RWPE2 (cell line): ENCODE results near the gene ABI1.
A peak's percentile ranks its signal among the peaks of the same experiment; 100 is the strongest.
"Not testable (repeated sequence)": the region's sequence is repeated elsewhere in the genome, so short reads cannot be mapped to it uniquely, and the experiment has no call there.

Source experiments
- ATAC-seq: fragments of 200-7000 bp; cut with Tn5 transposase; 3 replicates; pipeline ENCODE4 v1.9.1; 2021; ENCODE audit warnings: low read depth
- DNase-seq: peaks from one replicate; pipeline ENCODE4 v3.0.0-alpha.2; 2020; ENCODE audit warnings: low spot score
- H3K27ac ChIP-seq: fragments of 450-650 bp; 2 replicates; pipeline ENCODE4 v1.5.1; 2017; ENCODE audit warnings: mild to moderate bottlenecking; ENCODE audit not compliant: poor library complexity, severe bottlenecking
- H3K27me3 ChIP-seq: fragments of 250-450 bp; sonication (Bioruptor Pico); 2 replicates; pipeline ENCODE4 v1.5.1; 2021; ENCODE audit warnings: mild to moderate bottlenecking, moderate library complexity; ENCODE audit not compliant: insufficient read depth, poor library complexity, severe bottlenecking
- H3K36me3 ChIP-seq: fragments of 250-450 bp; sonication (Bioruptor Pico); 2 replicates; pipeline ENCODE4 v1.5.1; 2020; ENCODE audit warnings: low read depth, mild to moderate bottlenecking, moderate library complexity
- H3K4me1 ChIP-seq: fragments of 250-450 bp; sonication (Bioruptor Pico); 2 replicates; pipeline ENCODE4 v1.5.1; 2021; ENCODE audit warnings: mild to moderate bottlenecking, moderate library complexity; ENCODE audit not compliant: insufficient read depth, poor library complexity, severe bottlenecking
- H3K4me3 ChIP-seq: fragments of 250-450 bp; sonication (Bioruptor Pico); 2 replicates; pipeline ENCODE4 v1.5.1; 2021; ENCODE audit warnings: mild to moderate bottlenecking, moderate library complexity; ENCODE audit not compliant: severe bottlenecking
- H3K9me3 ChIP-seq: fragments of 250-450 bp; sonication (Bioruptor Pico); 2 replicates; pipeline ENCODE4 v1.5.1; 2021; ENCODE audit warnings: mild to moderate bottlenecking, moderate library complexity; ENCODE audit not compliant: severe bottlenecking
- CTCF ChIP-seq: fragments of 450-650 bp; IDR thresholded peaks from one replicate; pipeline ENCODE4 v1.5.1; 2017; ENCODE audit warnings: mild to moderate bottlenecking, moderate library complexity; ENCODE audit not compliant: poor library complexity, severe bottlenecking

ABI1 gene

GRCh38 chr10:26859241-26860101 lies 1.3 kb downstream of the ABI1 start:
- Histone ChIP-seq H3K27me3 (no peaks in the 10 kb centered on the region), H3K9me3 (no peaks in the 10 kb centered on the region), H3K27ac (peak overlapping the region; percentile 87), H3K4me1 (peaks cover 19% of the 10 kb centered on the region), H3K36me3 (no peaks in the 10 kb centered on the region), H3K4me3 (peak overlapping the region; percentile 95)
- no peak for DNase-seq
- ATAC-seq, result no peak
- no peak for TF ChIP-seq CTCF

DNA sequence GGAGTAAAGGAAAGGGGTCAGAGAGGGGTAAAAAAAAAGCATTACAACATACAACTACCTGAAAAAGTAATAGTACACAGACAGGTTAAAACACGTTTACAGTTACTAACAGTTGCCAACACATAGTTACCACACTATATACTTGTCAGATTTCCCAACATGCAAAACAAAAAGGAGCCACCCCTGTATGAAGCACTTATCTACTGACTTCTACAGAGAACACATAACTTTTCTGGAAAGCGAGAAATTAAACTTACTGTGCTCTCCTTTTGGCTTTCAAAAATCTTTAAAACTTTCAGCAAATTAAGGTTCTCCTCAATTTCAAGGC lies 2.1 kb downstream of the ABI1 start:
- peak overlapping the region; percentile 87 for H3K27ac ChIP-seq
- peak overlapping the region; percentile 95 for H3K4me3 ChIP-seq
- peak; percentile 22 for ATAC-seq
- H3K4me1 ChIP-seq, result peaks cover 21% of the 10 kb centered on the region
- no peak for DNase-seq
- no peak for TF ChIP-seq CTCF
- no peaks in the 10 kb centered on the region for H3K36me3 ChIP-seq
- no peaks in the 10 kb centered on the region for H3K27me3 ChIP-seq
- no peaks in the 10 kb centered on the region for H3K9me3 ChIP-seq

GRCh38 chr10:26857991-26858706 lies 2.6 kb downstream of the ABI1 start:
- no peak for ATAC-seq
- Histone ChIP-seq H3K4me1 (peaks cover 21% of the 10 kb centered on the region), H3K9me3 (no peaks in the 10 kb centered on the region), H3K27me3 (no peaks in the 10 kb centered on the region), H3K27ac (peak overlapping the region; percentile 87), H3K36me3 (no peaks in the 10 kb centered on the region), H3K4me3 (no peak overlapping the region)
- peak; percentile 19 for TF ChIP-seq CTCF
- no peak for DNase-seq

DNA sequence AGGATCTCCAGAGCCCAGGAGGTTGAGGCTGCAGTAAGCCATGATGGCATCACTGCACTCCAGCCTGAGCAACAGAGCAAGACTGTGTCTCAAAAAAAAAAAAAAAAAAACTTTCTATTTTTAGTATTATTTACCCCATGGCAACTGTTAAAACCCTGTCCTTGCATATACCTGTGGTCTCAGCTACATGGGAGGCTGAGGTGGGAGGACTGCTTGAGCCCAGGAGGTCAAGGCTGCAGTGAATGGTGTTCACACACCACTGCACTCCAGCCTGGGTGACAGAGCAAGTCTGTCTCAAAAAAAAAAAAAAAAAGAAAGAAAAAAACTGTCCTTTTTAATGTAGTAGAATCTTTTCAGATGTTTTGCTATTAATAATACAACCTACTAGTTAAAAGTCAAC lies 3.2 kb downstream of the ABI1 start:
- H3K4me3 ChIP-seq, ATAC-seq, H3K9me3 ChIP-seq, H3K36me3 ChIP-seq, DNase-seq, H3K27me3 ChIP-seq: not testable (repeated sequence)
- peak overlapping the region; percentile 87 for H3K27ac ChIP-seq
- H3K4me1 ChIP-seq, result peaks cover 21% of the 10 kb centered on the region

- H3K4me1 ChIP-seq, result peaks cover 21% of the 10 kb centered on the region
- ATAC-seq (peak; percentile 59), DNase-seq (no peak)
- H3K4me3 ChIP-seq, result no peak overlapping the region
- H3K36me3 ChIP-seq, result no peaks in the 10 kb centered on the region
- no peaks in the 10 kb centered on the region for H3K9me3 ChIP-seq
- no peaks in the 10 kb centered on the region for H3K27me3 ChIP-seq
- peak overlapping the region; percentile 5 for H3K27ac ChIP-seq
- no peak for TF ChIP-seq CTCF
Measured at GRCh38 chr10:26855186-26855585, 5.6 kb downstream of the ABI1 start.
